WTC11 (cell line): Measurements from ENCODE around the gene CTTN. TPM values are rescaled to one million over a fixed set of nuclear protein-coding genes. Genes with fewer than 3 reads are reported as not detected.

Experiments
- ATAC-seq: fragments of 200-7000 bp; cut with Tn5 transposase; 2 replicates; pipeline ENCODE4 v1.10.0; 2021; ENCODE audit warnings: mild to moderate bottlenecking, moderate library complexity
- CTCF ChIA-PET: fragments of 300-600 bp; sonication (Branson Sonifier 250); formaldehyde crosslinking; loops from one replicate; lab custom pipeline; 2021; ENCODE audit warnings: antibody characterized with exemption; lab: Charles Lee
- POLR2A ChIA-PET: fragments of 350-600 bp; sonication (Branson Sonifier 250); formaldehyde crosslinking; loops from one replicate; lab custom pipeline; 2021; ENCODE audit warnings: antibody characterized with exemption; lab: Charles Lee
- DNase-seq: peaks from one replicate; pipeline ENCODE4 v3.0.0; 2021; ENCODE audit warnings: low spot score
- H3K27ac Mint-ChIP-seq: 2 replicates; pipeline ENCODE4 v1.8.0; 2021; ENCODE audit warnings: mixed read lengths
- H3K27me3 Mint-ChIP-seq: 2 replicates; pipeline ENCODE4 v1.8.0; 2021; ENCODE audit warnings: low read depth, mild to moderate bottlenecking, moderate library complexity, mixed read lengths
- H3K36me3 Mint-ChIP-seq: 2 replicates; pipeline ENCODE4 v1.8.0; 2021; ENCODE audit warnings: mixed read lengths
- H3K4me1 Mint-ChIP-seq: 2 replicates; pipeline ENCODE4 v1.8.0; 2022; ENCODE audit warnings: mixed read lengths
- H3K4me3 Mint-ChIP-seq: 2 replicates; pipeline ENCODE4 v1.8.0; 2021; ENCODE audit warnings: mild to moderate bottlenecking, moderate library complexity, mixed read lengths
- H3K9me3 Mint-ChIP-seq: 2 replicates; pipeline ENCODE4 v1.8.0; 2021; ENCODE audit warnings: mixed read lengths
- AR ChIP-seq: fragments of 250-450 bp; sonication (Bioruptor Pico); IDR thresholded peaks from 2 replicates; pipeline ENCODE4 v1.9.0; 2021; ENCODE audit warnings: mild to moderate bottlenecking
- ATF6 ChIP-seq: sonication (generic); formaldehyde crosslinking; IDR thresholded peaks from 2 replicates; pipeline ENCODE4 v1.8.1; 2023; ENCODE audit warnings: mild to moderate bottlenecking, missing genetic modification reagents
- E2F5 ChIP-seq: sonication (generic); formaldehyde crosslinking; IDR thresholded peaks from 2 replicates; pipeline ENCODE4 v1.8.1; 2022; ENCODE audit warnings: mild to moderate bottlenecking, moderate library complexity, missing genetic modification reagents
- ESRRA ChIP-seq: sonication (generic); formaldehyde crosslinking; IDR thresholded peaks from 2 replicates; pipeline ENCODE4 v1.8.1; 2022; ENCODE audit warnings: mild to moderate bottlenecking, missing genetic modification reagents, borderline replicate concordance
- ETV6 ChIP-seq: sonication (generic); formaldehyde crosslinking; IDR thresholded peaks from 2 replicates; pipeline ENCODE4 v1.8.1; 2022; ENCODE audit warnings: mild to moderate bottlenecking, missing genetic modification reagents
- HMGA2 ChIP-seq: fragments of 250-450 bp; sonication (Bioruptor Pico); IDR thresholded peaks from 2 replicates; pipeline ENCODE4 v1.4.0; 2021; ENCODE audit warnings: mild to moderate bottlenecking, moderate library complexity
- HMGXB4 ChIP-seq: sonication (generic); formaldehyde crosslinking; IDR thresholded peaks from 2 replicates; pipeline ENCODE4 v1.8.1; 2023; ENCODE audit warnings: mild to moderate bottlenecking, moderate library complexity, missing genetic modification reagents
- PRDM15 ChIP-seq: sonication (generic); formaldehyde crosslinking; IDR thresholded peaks from 2 replicates; pipeline ENCODE4 v1.8.0; 2022; ENCODE audit warnings: missing genetic modification reagents
- SOX15 ChIP-seq: fragments of 250-450 bp; sonication (Bioruptor Pico); IDR thresholded peaks from 2 replicates; pipeline ENCODE4 v1.9.0; 2021; ENCODE audit warnings: mild to moderate bottlenecking
- TCF7 ChIP-seq: sonication (generic); formaldehyde crosslinking; IDR thresholded peaks from 2 replicates; pipeline ENCODE4 v1.8.0; 2022; ENCODE audit warnings: mild to moderate bottlenecking, low read depth, missing genetic modification reagents, moderate library complexity
- TEAD1 ChIP-seq: sonication (generic); formaldehyde crosslinking; IDR thresholded peaks from 2 replicates; pipeline ENCODE4 v1.8.0; 2022; ENCODE audit warnings: mild to moderate bottlenecking, missing genetic modification reagents
- TP53 ChIP-seq: sonication (generic); formaldehyde crosslinking; IDR thresholded peaks from 2 replicates; pipeline ENCODE4 v1.8.1; 2023; ENCODE audit warnings: mild to moderate bottlenecking, missing genetic modification reagents
- total RNA-seq: library from RNA; stranded (reverse); gene quantifications from 3 replicates; pipeline ENCODE4 v1.2.3, GENCODE V29; 2021
- TF ChIP-seq, protein P1 (sequence below): fragments of 250-450 bp; sonication (Bioruptor Pico); IDR thresholded peaks from 2 replicates; pipeline ENCODE4 v1.8.0; 2021; ENCODE audit warnings: mild to moderate bottlenecking
- TF ChIP-seq, protein P2 (sequence below): fragments of 250-450 bp; sonication (Bioruptor Pico); IDR thresholded peaks from 2 replicates; pipeline ENCODE4 v1.9.0; 2021; ENCODE audit warnings: mild to moderate bottlenecking, borderline replicate concordance
- TF ChIP-seq, protein P3 (sequence below): sonication (generic); formaldehyde crosslinking; IDR thresholded peaks from 2 replicates; pipeline ENCODE4 v1.8.1; 2022; ENCODE audit warnings: low read depth, mild to moderate bottlenecking, moderate library complexity, missing genetic modification reagents, borderline replicate concordance

The CTTN gene
- total RNA-seq, 1 experiment from 2014 or later, result 281 TPM

GRCh38 chr11:70415191-70415590 lies 16.9 kb downstream of the CTTN start:
- ATAC-seq (no peak), DNase-seq (no peak)
- H3K4me3 Mint-ChIP-seq, result no peak overlapping the region
- H3K4me1 Mint-ChIP-seq, result no peaks in the 10 kb centered on the region
- ChIA-PET POLR2A (no interaction called here), CTCF (interaction anchor here (1.3 to 1.5 kb wide), 2 partner anchors 9 to 10 kb away, joined by 3 to 4 read pairs; no protein-coding TSS in a partner anchor)
- H3K9me3 Mint-ChIP-seq, result no peaks in the 10 kb centered on the region
- H3K27ac Mint-ChIP-seq, result 0 out of 2 replicates have a peak overlapping the region, but pooled peaks have one; percentile 23
- peaks cover 81% of the 10 kb centered on the region for H3K36me3 Mint-ChIP-seq
- H3K27me3 Mint-ChIP-seq, result no peaks in the 10 kb centered on the region
- TF ChIP-seq AR, result no peak
- TF ChIP-seq, protein P1, sequence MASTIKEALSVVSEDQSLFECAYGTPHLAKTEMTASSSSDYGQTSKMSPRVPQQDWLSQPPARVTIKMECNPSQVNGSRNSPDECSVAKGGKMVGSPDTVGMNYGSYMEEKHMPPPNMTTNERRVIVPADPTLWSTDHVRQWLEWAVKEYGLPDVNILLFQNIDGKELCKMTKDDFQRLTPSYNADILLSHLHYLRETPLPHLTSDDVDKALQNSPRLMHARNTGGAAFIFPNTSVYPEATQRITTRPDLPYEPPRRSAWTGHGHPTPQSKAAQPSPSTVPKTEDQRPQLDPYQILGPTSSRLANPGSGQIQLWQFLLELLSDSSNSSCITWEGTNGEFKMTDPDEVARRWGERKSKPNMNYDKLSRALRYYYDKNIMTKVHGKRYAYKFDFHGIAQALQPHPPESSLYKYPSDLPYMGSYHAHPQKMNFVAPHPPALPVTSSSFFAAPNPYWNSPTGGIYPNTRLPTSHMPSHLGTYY (CRISPR knock-in tag), result no peak
- TF ChIP-seq ATF6 (CRISPR knock-in tag), result no peak
- TF ChIP-seq ESRRA (CRISPR knock-in tag), result no peak
- no peak for TF ChIP-seq HMGA2
- TF ChIP-seq E2F5 (CRISPR knock-in tag), result no peak

- Mint-ChIP-seq H3K4me3 (no peak overlapping the region), H3K36me3 (peaks cover 78% of the 10 kb centered on the region), H3K27ac (peak overlapping the region; percentile 63), H3K9me3 (no peaks in the 10 kb centered on the region), H3K27me3 (no peaks in the 10 kb centered on the region), H3K4me1 (no peaks in the 10 kb centered on the region)
- ATAC-seq, result no peak
- TF ChIP-seq, protein P2, sequence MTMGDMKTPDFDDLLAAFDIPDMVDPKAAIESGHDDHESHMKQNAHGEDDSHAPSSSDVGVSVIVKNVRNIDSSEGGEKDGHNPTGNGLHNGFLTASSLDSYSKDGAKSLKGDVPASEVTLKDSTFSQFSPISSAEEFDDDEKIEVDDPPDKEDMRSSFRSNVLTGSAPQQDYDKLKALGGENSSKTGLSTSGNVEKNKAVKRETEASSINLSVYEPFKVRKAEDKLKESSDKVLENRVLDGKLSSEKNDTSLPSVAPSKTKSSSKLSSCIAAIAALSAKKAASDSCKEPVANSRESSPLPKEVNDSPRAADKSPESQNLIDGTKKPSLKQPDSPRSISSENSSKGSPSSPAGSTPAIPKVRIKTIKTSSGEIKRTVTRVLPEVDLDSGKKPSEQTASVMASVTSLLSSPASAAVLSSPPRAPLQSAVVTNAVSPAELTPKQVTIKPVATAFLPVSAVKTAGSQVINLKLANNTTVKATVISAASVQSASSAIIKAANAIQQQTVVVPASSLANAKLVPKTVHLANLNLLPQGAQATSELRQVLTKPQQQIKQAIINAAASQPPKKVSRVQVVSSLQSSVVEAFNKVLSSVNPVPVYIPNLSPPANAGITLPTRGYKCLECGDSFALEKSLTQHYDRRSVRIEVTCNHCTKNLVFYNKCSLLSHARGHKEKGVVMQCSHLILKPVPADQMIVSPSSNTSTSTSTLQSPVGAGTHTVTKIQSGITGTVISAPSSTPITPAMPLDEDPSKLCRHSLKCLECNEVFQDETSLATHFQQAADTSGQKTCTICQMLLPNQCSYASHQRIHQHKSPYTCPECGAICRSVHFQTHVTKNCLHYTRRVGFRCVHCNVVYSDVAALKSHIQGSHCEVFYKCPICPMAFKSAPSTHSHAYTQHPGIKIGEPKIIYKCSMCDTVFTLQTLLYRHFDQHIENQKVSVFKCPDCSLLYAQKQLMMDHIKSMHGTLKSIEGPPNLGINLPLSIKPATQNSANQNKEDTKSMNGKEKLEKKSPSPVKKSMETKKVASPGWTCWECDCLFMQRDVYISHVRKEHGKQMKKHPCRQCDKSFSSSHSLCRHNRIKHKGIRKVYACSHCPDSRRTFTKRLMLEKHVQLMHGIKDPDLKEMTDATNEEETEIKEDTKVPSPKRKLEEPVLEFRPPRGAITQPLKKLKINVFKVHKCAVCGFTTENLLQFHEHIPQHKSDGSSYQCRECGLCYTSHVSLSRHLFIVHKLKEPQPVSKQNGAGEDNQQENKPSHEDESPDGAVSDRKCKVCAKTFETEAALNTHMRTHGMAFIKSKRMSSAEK, result no peak
- TF ChIP-seq TCF7 (CRISPR knock-in tag) (no peak), ETV6 (CRISPR knock-in tag) (no peak), SOX15 (CRISPR knock-in tag) (no peak), PRDM15 (CRISPR knock-in tag) (no peak), TP53 (CRISPR knock-in tag) (no peak), HMGXB4 (no peak), TEAD1 (no peak)
- TF ChIP-seq, protein P3, sequence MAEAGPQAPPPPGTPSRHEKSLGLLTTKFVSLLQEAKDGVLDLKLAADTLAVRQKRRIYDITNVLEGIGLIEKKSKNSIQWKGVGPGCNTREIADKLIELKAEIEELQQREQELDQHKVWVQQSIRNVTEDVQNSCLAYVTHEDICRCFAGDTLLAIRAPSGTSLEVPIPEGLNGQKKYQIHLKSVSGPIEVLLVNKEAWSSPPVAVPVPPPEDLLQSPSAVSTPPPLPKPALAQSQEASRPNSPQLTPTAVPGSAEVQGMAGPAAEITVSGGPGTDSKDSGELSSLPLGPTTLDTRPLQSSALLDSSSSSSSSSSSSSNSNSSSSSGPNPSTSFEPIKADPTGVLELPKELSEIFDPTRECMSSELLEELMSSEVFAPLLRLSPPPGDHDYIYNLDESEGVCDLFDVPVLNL, result no peak
- CTCF ChIA-PET, result interaction anchor here (1.3 to 1.5 kb wide), 2 partner anchors 8 to 10 kb away, joined by 3 to 4 read pairs; no protein-coding TSS in a partner anchor
- no peak for DNase-seq
- POLR2A ChIA-PET, result no interaction called here
Observed at GRCh38 chr11:70415642-70416395, 17.5 kb downstream of the CTTN start.
